ENCODE results near the gene SIAE.

DNA sequence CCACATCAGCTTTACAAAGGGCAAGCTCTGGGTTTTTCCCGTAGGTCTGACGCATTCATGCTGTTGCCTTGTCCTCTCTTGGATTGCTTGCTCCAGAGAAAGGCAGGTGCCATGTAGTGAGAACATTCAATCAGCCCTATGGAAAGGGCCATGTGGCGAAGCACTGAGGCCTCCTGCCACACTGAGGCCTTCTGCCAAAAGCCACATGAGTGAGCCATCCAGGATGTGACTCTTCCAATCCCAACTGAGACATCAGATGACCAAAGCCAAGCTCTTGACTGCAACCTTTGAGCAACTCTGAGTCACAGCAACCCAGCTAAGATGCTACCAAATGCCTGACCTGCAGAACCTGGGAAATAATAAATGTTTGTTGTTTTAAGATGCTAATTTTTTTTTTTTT is 71.3 kb downstream of the SIAE start:
- TF ChIP-seq, protein P1, sequence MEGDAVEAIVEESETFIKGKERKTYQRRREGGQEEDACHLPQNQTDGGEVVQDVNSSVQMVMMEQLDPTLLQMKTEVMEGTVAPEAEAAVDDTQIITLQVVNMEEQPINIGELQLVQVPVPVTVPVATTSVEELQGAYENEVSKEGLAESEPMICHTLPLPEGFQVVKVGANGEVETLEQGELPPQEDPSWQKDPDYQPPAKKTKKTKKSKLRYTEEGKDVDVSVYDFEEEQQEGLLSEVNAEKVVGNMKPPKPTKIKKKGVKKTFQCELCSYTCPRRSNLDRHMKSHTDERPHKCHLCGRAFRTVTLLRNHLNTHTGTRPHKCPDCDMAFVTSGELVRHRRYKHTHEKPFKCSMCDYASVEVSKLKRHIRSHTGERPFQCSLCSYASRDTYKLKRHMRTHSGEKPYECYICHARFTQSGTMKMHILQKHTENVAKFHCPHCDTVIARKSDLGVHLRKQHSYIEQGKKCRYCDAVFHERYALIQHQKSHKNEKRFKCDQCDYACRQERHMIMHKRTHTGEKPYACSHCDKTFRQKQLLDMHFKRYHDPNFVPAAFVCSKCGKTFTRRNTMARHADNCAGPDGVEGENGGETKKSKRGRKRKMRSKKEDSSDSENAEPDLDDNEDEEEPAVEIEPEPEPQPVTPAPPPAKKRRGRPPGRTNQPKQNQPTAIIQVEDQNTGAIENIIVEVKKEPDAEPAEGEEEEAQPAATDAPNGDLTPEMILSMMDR (IDR thresholded peaks at IDR 0.05), result no peak
- TF ChIP-seq POLR2A (IDR thresholded peaks at IDR 0.05), result no peak
